ENCODE measurements around the gene KCNH1. TPM values are rescaled to one million over a fixed set of nuclear protein-coding genes. Genes with fewer than 3 reads are reported as not detected.

KCNH1 gene
- total and polyA plus RNA-seq, 10 of the 15 experiments (the other 5 are each of a cell fraction or from before 2014, with no cell fraction given) = 0.02 to 0.04 (median 0.04) TPM; not detected in 7

GRCh38 chr1:210677533-210677932, 456.4 kb downstream of the KCNH1 start:
- FAIRE-seq = peak; percentile 47
- H3K9me3 ChIP-seq (replicated peaks; ENCODE audit: control insufficient read depth, insufficient read depth, low read length) = no peaks in the 10 kb centered on the region
- ChIA-PET CTCF (interaction anchor here (1.0 to 1.5 kb wide), 3 partner anchors 14 to 19 kb away, joined by 5 to 6 read pairs (median 5); no protein-coding TSS in a partner anchor), POLR2A (no interaction called here), SMC1A (ENCODE audit: uncharacterized antibody, unreplicated experiment) (interaction anchor here (0.7 to 1.6 kb wide), 8 partner anchors 9 to 70 kb away, joined by 3 to 4 read pairs (median 3); no protein-coding TSS in a partner anchor), RAD21 (ENCODE audit: unreplicated experiment) (interaction anchor here (0.5 to 1.2 kb wide), 4 partner anchors 85 to 800 kb away, joined by 3 to 4 read pairs (median 4); no protein-coding TSS in a partner anchor)
- BruUV-seq (replicated peaks) = no TSS peak
- H3K27me3 ChIP-seq (replicated peaks in 1 of 2; ENCODE audit: control insufficient read depth in 2 of 2, insufficient read depth in 2 of 2, low read length in 1 of 2) = no peaks in the 10 kb centered on the region
- intact Hi-C loops (cut with micrococcal nuclease; ENCODE audit: unreplicated experiment) = no loop called here
- ATAC-seq = peak; percentile 97
- DNase-seq (ENCODE audit: low read depth, low spot score) = peak; percentile 17
- no peak for TF ChIP-seq TARDBP (IDR thresholded peaks at IDR 0.05; ENCODE audit: borderline replicate concordance)
- TF ChIP-seq ZNF207 (IDR thresholded peaks at IDR 0.05; ENCODE audit: borderline replicate concordance) = no peak
- no peak for TF ChIP-seq RFX5 (IDR thresholded peaks at IDR 0.05; ENCODE audit: low read depth, low read length)
- H3K9ac ChIP-seq (ENCODE audit: control insufficient read depth, insufficient read depth, low read length) = no peak overlapping the region
- in situ Hi-C loops (cut with MboI) = no loop called here
- no peaks in the 10 kb centered on the region for H3K79me2 ChIP-seq (ENCODE audit: control insufficient read depth, insufficient read depth, low read length)
- no peaks in the 10 kb centered on the region for H3K36me3 ChIP-seq (ENCODE audit: control insufficient read depth in 2 of 2, insufficient read depth in 2 of 2, low read length in 1 of 2)
- H3K27ac ChIP-seq (ENCODE audit: control insufficient read depth, insufficient read depth) = no peak overlapping the region
- 30% methylated on average over 4 of the region's 4 CpGs for WGBS (ENCODE audit: insufficient coverage, insufficient replicate concordance, low lambda C conversion rate, missing lambda C conversion rate)
- no peak overlapping the region for H3K4me2 ChIP-seq (ENCODE audit: control insufficient read depth, insufficient read depth)
- no peaks in the 10 kb centered on the region for H4K20me1 ChIP-seq (ENCODE audit: control insufficient read depth, insufficient read depth)
- H2AFZ ChIP-seq (ENCODE audit: control insufficient read depth, low read depth, low read length) = no peak overlapping the region
- H3K4me1 ChIP-seq (ENCODE audit: control insufficient read depth, insufficient read depth, low read length) = no peaks in the 10 kb centered on the region
- no peak overlapping the region for H3K4me3 ChIP-seq

GRCh38 chr1:210676539-210676938, 457.4 kb downstream of the KCNH1 start:
- BruUV-seq (replicated peaks) = no TSS peak
- H3K4me2 ChIP-seq (ENCODE audit: control insufficient read depth, insufficient read depth) = no peak overlapping the region
- DNase-seq (ENCODE audit: low read depth, low spot score) (no peak), FAIRE-seq (no peak), ATAC-seq (no peak)
- RAD21 ChIA-PET (ENCODE audit: unreplicated experiment) = no interaction called here
- CTCF ChIA-PET = no interaction called here
- intact Hi-C loops (cut with micrococcal nuclease; ENCODE audit: unreplicated experiment) (no loop called here), in situ Hi-C loops (cut with MboI) (no loop called here)
- H3K79me2 ChIP-seq (ENCODE audit: control insufficient read depth, insufficient read depth, low read length) = no peaks in the 10 kb centered on the region
- H3K36me3 ChIP-seq (ENCODE audit: control insufficient read depth in 2 of 2, insufficient read depth in 2 of 2, low read length in 1 of 2) = no peaks in the 10 kb centered on the region
- no peaks in the 10 kb centered on the region for H3K4me1 ChIP-seq (ENCODE audit: control insufficient read depth, insufficient read depth, low read length)
- POLR2A ChIA-PET = no interaction called here
- H3K9me3 ChIP-seq (replicated peaks; ENCODE audit: control insufficient read depth, insufficient read depth, low read length) = no peaks in the 10 kb centered on the region
- 83% methylated on average over 3 of the region's 3 CpGs for WGBS (ENCODE audit: insufficient coverage, insufficient replicate concordance, low lambda C conversion rate, missing lambda C conversion rate)
- SMC1A ChIA-PET (ENCODE audit: uncharacterized antibody, unreplicated experiment) = interaction anchor here (1.6 kb wide), 1 partner anchor 8 kb away, joined by 4 read pairs; no protein-coding TSS in a partner anchor
- H3K27me3 ChIP-seq (replicated peaks in 1 of 2; ENCODE audit: control insufficient read depth in 2 of 2, insufficient read depth in 2 of 2, low read length in 1 of 2) = no peaks in the 10 kb centered on the region
- no peaks in the 10 kb centered on the region for H4K20me1 ChIP-seq (ENCODE audit: control insufficient read depth, insufficient read depth)
- no peak overlapping the region for H3K4me3 ChIP-seq
- no peak overlapping the region for H3K9ac ChIP-seq (ENCODE audit: control insufficient read depth, insufficient read depth, low read length)
- no peak overlapping the region for H3K27ac ChIP-seq (ENCODE audit: control insufficient read depth, insufficient read depth)
- H2AFZ ChIP-seq (ENCODE audit: control insufficient read depth, low read depth, low read length) = no peak overlapping the region
- TF ChIP-seq ZBTB33 (IDR thresholded peaks at IDR 0.05) (no peak), IKZF1 (conservative IDR thresholded peaks at IDR 0.05) (no peak), FOXM1 (IDR thresholded peaks at IDR 0.05; ENCODE audit: low read depth, low read length) (no peak), EED (IDR thresholded peaks at IDR 0.05; ENCODE audit: low read depth) (no peak), DPF2 (IDR thresholded peaks at IDR 0.05) (no peak), RELA (IDR thresholded peaks at IDR 0.05; ENCODE audit: borderline replicate concordance, partially characterized antibody) (no peak), PML (IDR thresholded peaks at IDR 0.05; ENCODE audit: low read length) (no peak), GABPA (IDR thresholded peaks at IDR 0.05; ENCODE audit: low read depth) (no peak), TARDBP (IDR thresholded peaks at IDR 0.05; ENCODE audit: borderline replicate concordance) (no peak), SRF (IDR thresholded peaks at IDR 0.05; ENCODE audit: low read depth in 2 of 2, low read length in 2 of 2) (no peak), NR2C2 (IDR thresholded peaks at IDR 0.05; ENCODE audit: borderline replicate concordance, control insufficient read depth, insufficient read length, low read depth) (no peak), TCF7 (IDR thresholded peaks at IDR 0.05; ENCODE audit: borderline replicate concordance) (no peak), TBL1XR1 (IDR thresholded peaks at IDR 0.05; ENCODE audit: low read depth, low read length) (no peak), MTA2 (IDR thresholded peaks at IDR 0.05; ENCODE audit: low read depth) (no peak), MYB (IDR thresholded peaks at IDR 0.05; ENCODE audit: borderline replicate concordance, low read depth, low read length) (no peak), ELK1 (IDR thresholded peaks at IDR 0.05; ENCODE audit: low read depth, low read length) (no peak)

Data from GM12878 (cell line).